Inflammatory macrophage treated with lipopolysaccharide for 4 hours (primary cell): ENCODE data around the gene PHC2.

Experiments
- DNase-seq: peaks from one replicate; pipeline ENCODE4 v3.0.0-alpha.2; 2020

PHC2 gene

GRCh38 chr1:33288976-33289857 is 141.7 kb downstream of the PHC2 start:
- no peak for DNase-seq

GRCh38 chr1:33287317-33287716 is 143.6 kb downstream of the PHC2 start:
- DNase-seq: no peak

GRCh38 chr1:33286451-33287185 is 144.3 kb downstream of the PHC2 start:
- no peak for DNase-seq

DNA sequence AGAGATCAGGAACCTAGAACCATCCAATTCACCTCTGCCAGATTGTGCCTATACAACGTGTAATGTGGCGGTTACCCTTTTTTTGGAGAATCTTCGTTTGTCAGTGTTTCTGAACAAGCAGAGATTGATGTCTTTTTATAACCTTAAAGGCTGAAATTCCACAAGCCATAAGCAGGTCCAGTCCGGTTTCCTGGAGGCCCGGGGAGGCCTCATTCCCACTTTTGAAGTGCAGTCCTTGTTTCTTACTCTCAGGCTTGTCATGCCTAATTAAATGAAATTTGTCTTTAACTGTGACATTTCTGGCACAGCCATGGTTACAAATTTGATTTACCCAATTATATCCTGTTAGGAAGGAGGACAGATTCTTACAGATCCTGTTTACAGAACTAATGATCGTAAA is 146.8 kb downstream of the PHC2 start:
- DNase-seq: no peak

DNA sequence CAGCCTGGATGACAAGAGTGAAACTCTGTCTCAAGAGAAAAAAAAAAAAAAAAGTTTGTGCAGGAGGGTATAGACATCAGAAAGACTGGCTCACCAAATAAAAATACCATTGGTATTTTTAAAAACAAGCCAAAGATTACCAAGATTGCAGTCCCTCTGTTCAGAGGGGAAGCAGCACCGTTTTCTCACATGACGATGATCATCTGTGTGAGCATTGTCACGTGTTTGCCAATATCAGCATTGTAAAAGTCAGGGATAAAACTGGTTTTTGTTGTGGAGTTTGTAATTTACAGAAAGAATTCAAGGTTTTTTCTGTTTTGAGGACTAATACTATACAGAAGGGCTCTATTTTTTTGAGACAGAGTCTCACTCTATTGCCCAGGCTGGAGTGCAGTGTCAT is 148.1 kb downstream of the PHC2 start:
- peak; percentile 29 for DNase-seq

- DNase-seq: no peak
These were observed 149.2 kb downstream of the PHC2 start for GRCh38 chr1:33281554-33282303.

- no peak for DNase-seq
These were observed 150.7 kb downstream of the PHC2 start for GRCh38 chr1:33280091-33280661.

GRCh38 chr1:33277488-33278084 is 153.3 kb downstream of the PHC2 start:
- no peak for DNase-seq

GRCh38 chr1:33276573-33277298 is 154.2 kb downstream of the PHC2 start:
- no peak for DNase-seq

GRCh38 chr1:33275706-33276572 is 155.0 kb downstream of the PHC2 start:
- DNase-seq: no peak

DNA sequence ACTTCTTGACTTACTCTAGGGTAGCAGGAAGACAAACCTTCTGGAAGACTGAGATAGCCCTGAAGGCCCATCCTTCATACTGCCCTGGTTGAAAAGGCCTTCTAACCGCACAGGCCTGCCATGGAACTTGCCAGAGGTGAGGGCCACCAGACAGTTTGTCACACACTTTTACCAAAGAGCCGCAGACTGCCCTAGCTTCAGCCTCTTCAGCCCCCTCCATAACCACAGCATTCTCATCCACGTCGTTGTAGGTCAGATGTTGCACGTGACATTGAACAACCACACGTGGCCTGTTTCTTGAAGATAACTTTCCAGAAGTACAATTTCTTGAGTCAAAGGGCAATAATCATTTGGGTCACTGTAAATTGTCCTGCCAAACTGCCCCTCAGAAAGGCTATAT is 155.7 kb downstream of the PHC2 start:
- DNase-seq: no peak

GRCh38 chr1:33274446-33274845 is 156.4 kb downstream of the PHC2 start:
- no peak for DNase-seq

- no peak for DNase-seq
These were observed 156.9 kb downstream of the PHC2 start for GRCh38 chr1:33273961-33274371.
